Hepatocyte (in vitro differentiated cells): ENCODE data around the gene DCTPP1. TPM values are rescaled to one million over a fixed set of nuclear protein-coding genes. Genes with fewer than 3 reads are reported as not detected.

Experiments used
- DNase-seq: peaks from one replicate; pipeline ENCODE4 v3.0.0-alpha.2; 2016; ENCODE audit warnings: low spot score
- H2AFZ ChIP-seq: fragments of 200-600 bp; sonication (generic); 2 replicates; pipeline ENCODE4 v1.6.0; 2016; ENCODE audit warnings: antibody characterized with exemption, mild to moderate bottlenecking
- H3K27ac ChIP-seq: fragments of 200-600 bp; sonication (generic); 2 replicates; pipeline ENCODE4 v1.5.1; 2016; ENCODE audit warnings: mild to moderate bottlenecking
- H3K27me3 ChIP-seq: fragments of 200-600 bp; sonication (generic); 2 replicates; pipeline ENCODE4 v1.6.1; 2016
- H3K36me3 ChIP-seq: fragments of 200-600 bp; sonication (generic); replicated peaks from 2 replicates; pipeline ENCODE4 v1.5.1; 2016; ENCODE audit warnings: low read depth; ENCODE audit not compliant: insufficient read depth
- H3K4me1 ChIP-seq: fragments of 200-600 bp; sonication (generic); 2 replicates; pipeline ENCODE4 v1.5.1; 2016; ENCODE audit warnings: mild to moderate bottlenecking, moderate library complexity; ENCODE audit not compliant: insufficient read depth
- H3K4me2 ChIP-seq: fragments of 200-600 bp; sonication (generic); 2 replicates; pipeline ENCODE4 v1.6.0; 2016
- H3K4me3 ChIP-seq: fragments of 200-600 bp; sonication (generic); 2 replicates; pipeline ENCODE4 v1.5.1; 2016; ENCODE audit warnings: mild to moderate bottlenecking
- H3K79me2 ChIP-seq: fragments of 200-600 bp; sonication (generic); 2 replicates; pipeline ENCODE4 v1.6.0; 2017; ENCODE audit warnings: mild to moderate bottlenecking
- H3K9me2 ChIP-seq: fragments of 200-600 bp; sonication (generic); replicated peaks from 2 replicates; pipeline ENCODE4 v1.6.0; 2017; ENCODE audit warnings: mild to moderate bottlenecking; ENCODE audit not compliant: insufficient read depth
- H3K9me3 ChIP-seq: fragments of 200-600 bp; sonication (generic); 2 replicates; pipeline ENCODE4 v1.5.1; 2016; ENCODE audit warnings: low read depth, mild to moderate bottlenecking
- H4K20me1 ChIP-seq: fragments of 200-600 bp; sonication (generic); 2 replicates; pipeline ENCODE4 v1.6.0; 2016; ENCODE audit warnings: mild to moderate bottlenecking; ENCODE audit not compliant: insufficient read depth, poor library complexity, severe bottlenecking
- EZH2 ChIP-seq: fragments of 200-600 bp; sonication (generic); IDR thresholded peaks from 2 replicates; pipeline ENCODE4 v1.6.1; 2016; ENCODE audit warnings: antibody characterized with exemption, mild to moderate bottlenecking, borderline replicate concordance
- EZH2phosphoT487 ChIP-seq: fragments of 200-600 bp; sonication (generic); IDR thresholded peaks from one replicate; pipeline ENCODE4 v1.6.1; 2018; ENCODE audit warnings: antibody characterized with exemption, mild to moderate bottlenecking, low read depth, moderate library complexity; ENCODE audit not compliant: unreplicated experiment, severe bottlenecking
- WGBS: methylation state at CpG from one replicate; pipeline ENCODE4 v1.1.6; 2016; ENCODE audit warnings: low lambda C conversion rate; ENCODE audit errors: missing lambda C conversion rate; 5-methylcytosine and 5-hydroxymethylcytosine counted together
- polyA plus RNA-seq: library from polyadenylated mRNA; unstranded; fragments of >200 nt; fragmentation: Nextera tagmentation; extraction: Ambion mirVana; gene quantifications from 2 replicates; pipeline ENCODE4 v1.2.1, GENCODE V29; 2016
- total RNA-seq: library from RNA; depleted of rRNA; stranded (reverse); fragments of >200 nt; gene quantifications from 2 replicates; pipeline ENCODE4 v1.2.3, GENCODE V29; 2014
- TF ChIP-seq, protein P1 (sequence below): fragments of 200-600 bp; sonication (generic); IDR thresholded peaks from 2 replicates; pipeline ENCODE4 v1.5.1; 2016; ENCODE audit warnings: antibody characterized with exemption, mild to moderate bottlenecking; ENCODE audit not compliant: poor library complexity

Gene DCTPP1
- total and polyA plus RNA-seq, 2 experiments from 2014 or later = 25.9 to 36.3 TPM

DNA sequence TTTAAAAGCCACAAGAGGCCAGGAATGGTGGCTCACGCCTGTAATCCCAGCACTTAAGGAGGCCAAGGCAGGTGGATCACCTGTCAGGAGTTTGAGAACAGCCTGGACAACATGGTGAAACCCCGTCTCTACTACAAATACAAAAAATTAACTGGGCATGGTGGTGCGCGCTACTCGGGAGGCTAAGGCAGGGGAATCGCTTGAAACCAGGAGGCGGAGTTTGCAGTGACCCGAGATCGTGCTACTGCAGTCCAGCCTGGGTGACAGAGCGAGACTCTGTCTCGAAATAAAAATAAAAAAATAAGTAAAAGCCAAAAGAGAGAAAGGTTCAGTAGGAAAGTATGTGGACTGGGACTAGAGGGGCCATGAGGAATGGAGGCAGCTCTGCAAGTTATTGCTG lies 29.6 kb upstream of the DCTPP1 start:
- no peaks in the 10 kb centered on the region for H3K9me3 ChIP-seq
- 92% methylated on average over 11 of the region's 11 CpGs for WGBS
- H3K4me2 ChIP-seq = no peak overlapping the region

DNA sequence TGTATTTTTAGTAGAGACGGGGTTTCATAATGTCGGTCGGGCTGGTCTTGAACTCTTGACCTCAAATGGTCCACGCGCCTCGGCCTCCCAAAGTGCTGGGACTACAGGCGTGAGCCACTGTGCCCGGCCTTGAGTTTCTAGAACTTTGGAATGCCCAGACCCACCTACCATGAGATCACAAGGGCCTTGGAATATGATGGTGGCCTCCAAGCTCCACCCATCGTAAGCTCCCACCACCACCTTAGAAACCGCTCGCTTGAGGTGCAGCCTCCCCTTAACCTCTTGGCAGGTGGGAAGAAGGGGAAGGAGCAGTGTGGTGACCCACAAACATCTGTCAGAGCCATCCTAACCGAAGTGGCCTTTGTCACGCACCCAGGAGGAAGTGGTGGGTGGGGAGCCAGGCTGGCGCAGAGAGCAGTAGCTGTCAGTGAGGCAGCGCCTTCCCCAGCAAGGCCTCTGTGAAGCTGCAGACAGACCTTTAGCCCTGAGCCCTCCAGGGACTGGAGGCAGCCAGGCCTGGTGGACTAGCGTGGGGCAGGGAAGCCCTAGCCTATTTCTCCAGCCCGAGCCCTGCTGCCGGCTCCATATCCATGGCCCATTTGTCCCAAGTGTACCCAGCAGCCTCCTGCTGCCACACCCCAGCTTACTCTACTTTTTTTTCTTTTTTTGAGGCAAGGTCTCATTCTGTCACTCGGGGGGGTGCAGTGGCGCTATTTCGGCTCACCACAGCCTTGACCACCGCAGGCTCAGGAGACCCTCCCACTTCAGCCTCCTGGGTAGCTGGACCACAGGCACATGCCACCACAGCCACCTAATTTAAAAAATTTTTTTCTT lies 28.9 kb upstream of the DCTPP1 start:
- no peaks in the 10 kb centered on the region for H3K79me2 ChIP-seq
- H3K9me2 ChIP-seq = no peaks in the 10 kb centered on the region
- H3K36me3 ChIP-seq = no peaks in the 10 kb centered on the region
- no peaks in the 10 kb centered on the region for H3K4me1 ChIP-seq
- H2AFZ ChIP-seq = no peak overlapping the region
- no peak overlapping the region for H3K4me3 ChIP-seq
- DNase-seq = no peak
- H3K27me3 ChIP-seq = no peaks in the 10 kb centered on the region
- H3K27ac ChIP-seq = no peak overlapping the region
- TF ChIP-seq EZH2phosphoT487 (no peak), EZH2 (no peak)
- TF ChIP-seq, protein P1, sequence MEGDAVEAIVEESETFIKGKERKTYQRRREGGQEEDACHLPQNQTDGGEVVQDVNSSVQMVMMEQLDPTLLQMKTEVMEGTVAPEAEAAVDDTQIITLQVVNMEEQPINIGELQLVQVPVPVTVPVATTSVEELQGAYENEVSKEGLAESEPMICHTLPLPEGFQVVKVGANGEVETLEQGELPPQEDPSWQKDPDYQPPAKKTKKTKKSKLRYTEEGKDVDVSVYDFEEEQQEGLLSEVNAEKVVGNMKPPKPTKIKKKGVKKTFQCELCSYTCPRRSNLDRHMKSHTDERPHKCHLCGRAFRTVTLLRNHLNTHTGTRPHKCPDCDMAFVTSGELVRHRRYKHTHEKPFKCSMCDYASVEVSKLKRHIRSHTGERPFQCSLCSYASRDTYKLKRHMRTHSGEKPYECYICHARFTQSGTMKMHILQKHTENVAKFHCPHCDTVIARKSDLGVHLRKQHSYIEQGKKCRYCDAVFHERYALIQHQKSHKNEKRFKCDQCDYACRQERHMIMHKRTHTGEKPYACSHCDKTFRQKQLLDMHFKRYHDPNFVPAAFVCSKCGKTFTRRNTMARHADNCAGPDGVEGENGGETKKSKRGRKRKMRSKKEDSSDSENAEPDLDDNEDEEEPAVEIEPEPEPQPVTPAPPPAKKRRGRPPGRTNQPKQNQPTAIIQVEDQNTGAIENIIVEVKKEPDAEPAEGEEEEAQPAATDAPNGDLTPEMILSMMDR = no peak
- no peak overlapping the region for H3K4me2 ChIP-seq
- no peaks in the 10 kb centered on the region for H4K20me1 ChIP-seq
- WGBS = 93% methylated on average over 22 of the region's 22 CpGs
- H3K9me3 ChIP-seq = no peaks in the 10 kb centered on the region

More for the DNA sequence above, 29.6 kb upstream of the DCTPP1 start:
- Histone ChIP-seq H3K27me3 (no peaks in the 10 kb centered on the region), H3K9me2 (no peaks in the 10 kb centered on the region), H4K20me1 (no peaks in the 10 kb centered on the region), H3K4me1 (no peaks in the 10 kb centered on the region), H3K27ac (no peak overlapping the region), H2AFZ (no peak overlapping the region), H3K4me3 (no peak overlapping the region), H3K79me2 (no peaks in the 10 kb centered on the region), H3K36me3 (no peaks in the 10 kb centered on the region)
- no peak for DNase-seq
- TF ChIP-seq, protein P1 = no peak
- TF ChIP-seq EZH2phosphoT487 (no peak), EZH2 (no peak)

DNA sequence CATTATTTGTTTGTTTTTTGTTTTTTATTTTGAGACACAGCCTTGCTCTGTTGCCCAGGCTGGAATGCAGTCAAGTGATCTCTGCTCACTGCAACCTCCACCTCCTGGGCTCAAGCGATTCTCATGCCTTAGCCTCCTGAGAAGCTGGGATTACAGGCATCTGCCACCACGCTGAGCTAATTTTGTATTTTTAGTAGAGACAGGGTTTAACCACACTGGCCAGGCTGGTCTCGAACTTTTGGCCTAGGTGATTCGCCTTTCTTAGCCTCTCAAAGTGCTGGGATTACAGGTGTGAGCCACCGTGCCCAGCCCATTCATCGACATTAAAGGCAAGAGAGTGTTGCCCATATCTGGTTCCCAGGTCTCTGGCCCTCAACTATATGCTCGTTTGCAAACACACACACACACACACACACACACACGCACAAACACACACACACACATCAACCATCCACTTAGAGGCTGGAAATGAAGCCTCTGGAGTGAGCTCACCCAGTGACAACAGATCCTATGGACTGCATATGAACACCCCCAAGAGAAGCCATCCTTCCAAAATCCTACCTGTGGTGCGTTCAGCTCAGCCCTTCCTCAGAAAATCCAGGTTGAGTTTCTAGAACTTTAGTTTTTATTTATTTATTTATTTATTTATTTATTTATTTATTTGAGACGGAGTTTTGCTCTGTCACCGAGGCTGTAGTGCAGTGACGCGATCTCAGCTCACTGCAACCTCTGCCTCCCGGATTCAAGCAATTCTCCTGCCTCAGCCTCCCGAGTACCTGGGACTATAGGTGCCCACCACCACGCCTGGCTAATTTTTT lies 28.1 kb upstream of the DCTPP1 start:
- H3K9me2 ChIP-seq = no peaks in the 10 kb centered on the region
- no peak overlapping the region for H3K4me2 ChIP-seq
- DNase-seq = no peak
- 93% methylated on average over 16 of the region's 16 CpGs for WGBS
- H3K4me3 ChIP-seq = no peak overlapping the region
- H2AFZ ChIP-seq = no peak overlapping the region
- H3K4me1 ChIP-seq = peaks cover under 1% of the 10 kb centered on the region
- H3K9me3 ChIP-seq = no peaks in the 10 kb centered on the region
- TF ChIP-seq, protein P1 = no peak
- TF ChIP-seq EZH2 = no peak
- TF ChIP-seq EZH2phosphoT487 = no peak
- H4K20me1 ChIP-seq = no peaks in the 10 kb centered on the region
- H3K79me2 ChIP-seq = no peaks in the 10 kb centered on the region
- H3K36me3 ChIP-seq = no peaks in the 10 kb centered on the region
- no peaks in the 10 kb centered on the region for H3K27me3 ChIP-seq
- H3K27ac ChIP-seq = no peak overlapping the region
